Embryonic facial prominence (tissue), 1 donor: Measurements from ENCODE around the gene RTL1.

Experiments used
- DNase-seq: peaks from one replicate; pipeline ENCODE4 v3.0.0-alpha.2; 2016; ENCODE audit errors: extremely low spot score

RTL1 gene

DNA sequence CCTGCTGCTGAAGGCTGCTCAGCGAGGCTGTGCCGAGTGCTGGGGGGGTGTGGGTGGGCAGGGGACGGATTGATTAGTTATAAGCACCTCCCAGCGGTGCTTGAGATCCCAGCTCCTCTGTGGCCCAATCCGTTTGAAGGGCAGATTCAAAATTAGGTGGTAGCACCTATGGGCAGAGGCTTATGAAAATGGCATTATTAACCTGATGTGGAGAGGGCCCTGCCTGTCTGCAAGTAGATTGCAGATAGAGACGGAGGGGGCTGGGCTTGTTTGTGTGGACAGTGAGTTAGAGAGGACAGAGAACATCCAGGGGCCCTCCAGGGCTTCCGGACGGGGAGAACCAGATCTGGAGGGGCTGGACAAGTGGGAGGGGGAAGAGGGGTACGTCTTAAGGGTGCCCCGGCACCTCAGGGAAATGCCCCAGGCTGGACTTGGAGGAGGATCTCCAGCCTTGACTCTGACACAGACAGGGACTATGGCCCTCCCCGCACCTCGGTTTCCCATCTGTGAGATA is at the start of gene RTL1:
TSS of gene RTL1 (minus strand) at position 51 of the 514 bp plus-strand sequence. CDS start 18,934 bp downstream, outside the sequence.
- DNase-seq: no peak

DNA sequence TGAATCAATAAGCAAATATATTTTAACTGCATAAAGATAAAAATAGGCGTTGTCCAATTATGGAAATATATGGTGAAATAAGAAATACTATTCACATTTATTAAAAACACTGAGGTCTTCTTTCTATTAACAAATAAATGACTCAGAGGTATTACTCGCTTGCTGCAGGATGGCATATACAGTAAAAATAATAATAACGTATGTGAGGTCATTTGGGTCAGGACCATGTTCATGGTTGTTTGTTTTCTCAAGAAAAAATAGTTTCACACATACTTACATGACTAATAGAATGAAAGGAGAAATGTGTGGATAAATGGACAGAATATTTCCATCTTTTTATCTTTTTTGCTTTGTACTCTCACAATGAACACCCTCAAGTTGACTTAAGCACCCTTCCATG is 46.5 kb upstream of the RTL1 start:
- DNase-seq: no peak

DNA sequence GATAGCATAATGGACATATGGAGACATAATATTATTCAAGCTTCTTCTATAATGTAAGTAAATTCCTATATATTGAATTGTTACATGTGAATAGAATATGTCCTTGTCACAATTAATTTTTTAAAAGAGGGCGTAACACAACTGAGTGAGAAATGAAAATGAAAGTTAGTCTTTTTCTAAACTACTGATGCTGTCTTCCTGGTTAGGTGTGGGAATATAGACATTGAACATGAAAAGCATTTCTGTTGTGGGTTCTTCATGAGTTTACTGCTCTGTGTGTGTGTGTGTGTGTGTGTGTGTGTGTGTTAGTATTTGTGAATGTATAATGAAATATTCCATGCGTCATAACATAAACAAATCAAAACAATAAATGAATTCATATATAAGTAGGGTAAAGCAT is 40.5 kb upstream of the RTL1 start:
- DNase-seq: no peak

DNA sequence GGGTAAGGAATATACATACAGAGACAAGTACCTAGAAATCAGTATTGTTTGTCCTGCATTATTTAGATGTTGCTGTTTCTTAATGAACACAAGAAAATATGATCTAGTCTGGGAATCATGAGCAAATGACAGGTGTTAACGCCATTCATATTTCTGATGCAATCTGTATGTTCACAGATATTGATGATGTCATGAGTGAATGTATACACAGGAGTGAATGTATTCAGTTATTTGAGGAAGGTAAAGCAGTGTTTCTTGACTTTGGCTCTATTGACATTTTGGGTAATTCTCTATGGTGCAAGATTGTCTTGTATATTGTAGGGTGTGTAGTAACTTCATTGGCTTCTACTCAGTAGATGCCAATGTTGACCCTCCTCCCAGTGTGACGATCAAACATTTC is 26.7 kb upstream of the RTL1 start:
- no peak for DNase-seq

DNA sequence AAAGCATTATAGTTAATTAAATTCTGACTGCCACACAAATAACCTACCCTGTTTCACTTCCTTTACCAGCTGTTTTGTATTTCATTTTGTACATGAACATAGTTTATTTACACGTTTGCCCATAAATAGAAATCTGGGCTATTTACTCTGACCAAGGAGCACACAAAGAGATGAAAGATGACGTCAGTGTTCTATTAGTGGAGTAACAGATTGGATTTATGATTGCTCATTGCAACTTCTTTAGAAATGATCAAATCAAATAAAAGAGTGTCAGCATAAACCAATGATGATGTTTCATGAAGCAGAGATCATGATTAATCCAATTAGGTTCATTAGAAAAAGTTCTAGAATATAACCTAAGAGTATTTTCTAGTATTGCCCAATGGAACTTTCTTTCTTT is 12.0 kb upstream of the RTL1 start:
- DNase-seq: no peak

GRCh38 chr14:100914597-100915021 is 11.1 kb upstream of the RTL1 start:
- DNase-seq: no peak

GRCh38 chr14:100911665-100912316 is 8.3 kb upstream of the RTL1 start:
- DNase-seq: no peak

DNA sequence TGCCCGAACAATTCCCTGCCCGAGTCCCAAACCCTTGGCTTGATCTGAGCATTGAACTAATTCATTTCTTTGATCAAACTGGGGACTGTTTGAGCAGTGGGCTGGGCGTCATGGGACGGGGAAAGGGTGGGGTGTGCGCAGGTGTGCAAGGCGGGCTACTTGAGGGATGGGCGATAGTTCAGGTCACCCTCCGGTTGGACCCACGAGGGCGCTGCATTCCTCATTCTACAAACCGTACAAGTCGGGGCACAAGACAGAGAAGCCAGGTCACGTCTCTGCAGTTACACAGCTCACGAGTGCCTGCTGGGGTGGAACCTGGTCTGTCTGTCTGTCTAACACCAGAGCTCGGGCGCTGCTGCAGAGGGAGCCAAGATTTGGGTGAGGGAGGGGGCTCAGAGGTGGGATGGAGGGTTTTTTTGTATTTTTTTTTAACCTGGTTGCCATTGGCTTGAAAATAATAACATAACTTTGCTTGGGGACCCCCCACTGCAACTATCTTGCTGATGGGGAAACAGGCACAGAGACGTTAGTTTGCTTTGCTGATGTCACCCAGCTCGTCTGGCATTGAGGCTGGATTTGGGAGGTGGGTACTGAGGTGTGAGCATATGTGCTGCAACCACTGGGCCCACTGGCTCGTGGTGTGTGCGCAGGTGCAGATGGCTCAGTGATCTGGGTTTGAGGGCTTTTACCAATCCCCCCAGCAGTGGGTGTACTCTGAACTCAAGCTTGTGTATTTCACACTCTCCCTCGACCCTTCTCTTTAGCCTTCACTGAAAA is 7.6 kb upstream of the RTL1 start:
- DNase-seq: no peak

- DNase-seq: no peak
Measured at GRCh38 chr14:100909439-100909838, 5.9 kb upstream of the RTL1 start.

GRCh38 chr14:100907240-100907639 is 3.7 kb upstream of the RTL1 start:
- no peak for DNase-seq

DNA sequence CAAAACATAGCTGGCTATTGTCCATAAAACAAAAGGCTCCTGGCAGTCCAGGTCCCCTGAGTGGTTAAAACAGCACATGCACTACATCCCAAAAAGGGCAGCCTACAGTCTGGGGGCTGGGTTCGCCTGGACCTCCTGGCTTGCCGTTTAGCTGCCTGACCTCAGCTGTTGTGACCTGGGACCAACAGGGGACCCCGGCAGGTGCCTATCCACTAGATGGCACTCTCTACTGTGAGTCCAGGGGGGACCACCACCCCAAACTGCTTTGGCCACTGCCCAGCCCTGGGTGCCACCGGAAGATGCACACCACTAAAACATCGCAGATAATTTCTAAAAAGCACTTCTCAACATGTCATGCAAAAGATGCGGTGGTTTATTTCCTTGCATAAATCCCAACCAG is 2.9 kb upstream of the RTL1 start:
- DNase-seq: no peak

- DNase-seq: no peak
Measured at GRCh38 chr14:100905166-100905565, 1.6 kb upstream of the RTL1 start.

DNA sequence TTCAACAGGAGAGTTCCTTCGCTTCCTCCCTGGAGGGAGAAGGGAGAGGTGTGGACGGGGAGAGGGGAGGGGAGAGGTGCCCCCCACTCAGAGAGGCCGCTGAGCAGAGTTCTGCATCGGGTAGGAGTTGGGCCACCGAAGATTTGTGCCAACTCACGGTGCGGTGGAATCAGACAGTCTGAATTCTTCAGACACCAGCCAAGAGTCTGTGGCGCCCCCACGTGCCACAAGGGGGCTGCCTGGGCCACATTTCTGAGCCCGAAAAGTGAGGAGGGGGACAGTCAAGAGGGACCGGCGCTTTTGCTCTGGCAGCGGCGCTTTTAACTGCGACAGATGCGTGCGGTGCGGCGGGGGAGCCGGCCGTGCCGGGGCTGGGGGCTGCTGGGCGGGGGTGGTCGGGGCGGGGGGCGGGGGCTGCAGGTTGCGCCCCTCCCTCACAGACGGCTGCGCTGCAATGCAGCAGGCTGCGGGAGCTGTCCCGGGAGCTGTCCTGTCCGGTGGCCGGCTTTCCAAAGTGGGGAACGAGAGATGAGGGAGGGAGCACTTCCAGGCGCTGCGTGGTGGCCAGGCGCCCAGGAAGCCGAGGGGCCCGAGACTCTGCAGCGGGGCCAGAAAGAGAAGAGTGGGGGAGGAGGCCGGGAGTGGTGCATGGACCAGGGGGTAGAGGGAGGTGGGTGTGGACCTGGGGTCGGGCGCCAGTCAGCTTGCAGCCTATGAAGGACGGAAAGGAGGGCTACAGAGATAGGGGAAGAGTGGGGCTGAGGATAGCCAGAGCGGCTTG is 975 bp upstream of the RTL1 start:
- DNase-seq: peak; percentile 41

DNA sequence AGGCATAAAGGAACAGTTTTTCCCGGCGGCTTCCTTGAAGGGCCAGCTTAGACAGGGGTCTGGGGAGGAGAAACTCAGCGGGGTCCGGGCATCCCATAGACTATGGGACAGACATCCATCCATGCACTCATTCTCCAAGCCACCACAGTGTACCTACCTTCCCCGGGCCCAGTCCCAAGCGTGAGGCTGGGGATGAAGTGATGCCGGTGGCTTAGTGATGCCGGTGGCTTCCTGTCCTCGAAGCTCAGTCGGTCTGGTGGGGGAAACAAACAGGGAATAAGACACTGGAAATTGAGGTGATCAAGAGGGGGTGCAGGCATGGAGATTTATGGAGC is 421 bp downstream of the RTL1 start:
- DNase-seq: no peak

DNA sequence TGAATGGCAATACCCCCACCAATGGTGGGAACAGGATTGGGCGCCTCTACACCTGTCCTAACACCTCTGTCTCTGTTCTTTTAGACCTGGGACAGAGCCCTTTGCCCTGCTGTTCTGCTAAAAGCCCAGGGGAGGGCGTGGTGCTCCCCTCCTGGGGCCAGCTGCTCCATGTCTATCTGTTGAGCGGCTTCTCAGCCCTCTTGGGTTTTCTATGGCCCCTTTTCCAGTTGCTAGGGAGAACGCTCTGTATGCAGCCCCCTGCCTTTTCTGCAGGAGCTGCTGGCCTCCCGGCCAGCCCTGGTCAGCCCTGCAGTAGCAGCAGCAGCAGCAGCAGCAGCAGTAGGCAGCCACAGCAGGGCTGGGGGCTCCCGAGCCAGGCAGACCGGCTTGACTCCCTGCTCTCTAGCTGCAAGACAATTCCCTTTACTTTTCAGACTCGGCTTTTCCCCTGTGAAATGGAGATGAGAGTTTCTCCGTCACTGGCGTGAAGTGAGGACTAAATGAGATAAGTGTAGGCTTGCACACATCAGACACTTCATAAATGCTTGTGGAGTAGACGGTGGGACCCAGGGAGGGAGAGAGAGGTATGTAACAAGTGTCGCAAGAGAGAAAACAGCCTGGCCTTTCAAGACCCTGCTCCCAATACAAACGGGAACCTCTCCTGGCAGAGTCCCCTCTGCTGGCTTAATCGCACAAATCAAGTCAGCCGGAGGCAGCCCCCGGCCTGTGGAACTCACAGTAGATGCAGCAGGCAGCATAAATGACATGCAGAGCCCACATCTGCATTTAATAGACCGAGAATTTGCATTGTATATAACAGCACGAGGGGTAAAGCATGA is 1.0 kb downstream of the RTL1 start:
- DNase-seq: peak; percentile 37

DNA sequence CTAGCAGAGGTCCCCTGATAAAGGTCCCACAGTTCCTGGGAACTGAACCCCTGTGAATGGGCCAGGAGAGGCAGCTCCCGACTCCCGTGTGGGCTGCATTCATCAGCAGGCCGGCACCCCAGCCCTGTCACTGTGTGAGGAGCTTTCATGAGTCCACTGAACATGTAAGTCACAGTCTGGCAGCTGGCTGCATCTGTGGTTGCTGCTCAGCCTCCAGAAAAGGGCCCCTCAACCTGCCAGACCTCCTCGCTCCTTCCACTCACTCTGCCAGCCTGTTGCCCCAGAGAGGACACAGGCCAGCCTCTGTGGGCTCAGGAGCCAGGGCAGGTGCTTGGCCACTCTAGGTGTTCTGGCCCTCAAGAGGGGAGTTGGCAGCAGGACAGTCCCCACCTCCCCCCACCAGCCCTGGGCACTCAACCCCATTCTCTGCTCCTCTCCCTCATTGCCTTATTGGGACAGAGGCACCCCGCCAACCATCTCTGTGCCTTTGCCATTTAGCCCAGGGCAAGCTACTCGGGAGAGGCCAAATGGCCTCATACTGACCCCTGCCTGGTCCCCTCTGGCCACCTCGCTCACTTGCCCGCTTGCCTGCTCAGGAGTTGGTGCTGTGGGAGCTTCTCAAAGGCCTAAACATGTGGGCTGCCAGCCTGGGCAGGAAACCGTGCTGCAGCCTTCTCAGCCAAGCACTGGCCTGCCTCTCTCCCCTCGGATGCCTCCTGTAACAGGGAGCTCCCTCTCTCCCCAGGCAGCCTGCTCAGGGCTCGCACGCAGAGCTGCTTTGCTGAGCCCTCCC is 1.9 kb downstream of the RTL1 start:
- no peak for DNase-seq

DNA sequence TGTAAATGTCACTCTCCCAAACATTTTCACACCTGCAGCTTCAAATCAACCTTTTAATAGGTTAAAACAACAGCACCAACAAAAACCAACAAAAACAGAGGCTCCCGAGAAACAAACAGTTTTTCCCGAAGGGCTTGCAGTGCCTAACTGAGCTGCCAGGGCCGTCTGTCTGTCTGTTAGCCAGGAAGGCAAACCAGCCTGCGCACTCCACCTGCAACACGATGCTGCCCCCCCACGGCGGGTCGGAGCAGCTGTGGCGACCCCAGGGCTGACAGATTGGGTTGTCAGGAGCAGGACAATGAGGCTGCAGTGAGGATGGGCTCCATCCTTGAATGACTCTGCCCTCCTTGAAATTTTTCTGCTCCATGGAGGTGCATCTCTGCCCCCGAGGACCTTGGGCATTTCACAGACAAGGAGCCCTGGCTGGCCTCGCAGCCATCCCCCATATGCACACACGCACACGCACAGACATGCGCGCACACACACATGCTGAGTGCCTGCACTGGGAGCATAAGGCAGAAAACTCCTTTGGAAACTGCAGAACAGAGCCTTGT is 2.6 kb downstream of the RTL1 start:
- no peak for DNase-seq

DNA sequence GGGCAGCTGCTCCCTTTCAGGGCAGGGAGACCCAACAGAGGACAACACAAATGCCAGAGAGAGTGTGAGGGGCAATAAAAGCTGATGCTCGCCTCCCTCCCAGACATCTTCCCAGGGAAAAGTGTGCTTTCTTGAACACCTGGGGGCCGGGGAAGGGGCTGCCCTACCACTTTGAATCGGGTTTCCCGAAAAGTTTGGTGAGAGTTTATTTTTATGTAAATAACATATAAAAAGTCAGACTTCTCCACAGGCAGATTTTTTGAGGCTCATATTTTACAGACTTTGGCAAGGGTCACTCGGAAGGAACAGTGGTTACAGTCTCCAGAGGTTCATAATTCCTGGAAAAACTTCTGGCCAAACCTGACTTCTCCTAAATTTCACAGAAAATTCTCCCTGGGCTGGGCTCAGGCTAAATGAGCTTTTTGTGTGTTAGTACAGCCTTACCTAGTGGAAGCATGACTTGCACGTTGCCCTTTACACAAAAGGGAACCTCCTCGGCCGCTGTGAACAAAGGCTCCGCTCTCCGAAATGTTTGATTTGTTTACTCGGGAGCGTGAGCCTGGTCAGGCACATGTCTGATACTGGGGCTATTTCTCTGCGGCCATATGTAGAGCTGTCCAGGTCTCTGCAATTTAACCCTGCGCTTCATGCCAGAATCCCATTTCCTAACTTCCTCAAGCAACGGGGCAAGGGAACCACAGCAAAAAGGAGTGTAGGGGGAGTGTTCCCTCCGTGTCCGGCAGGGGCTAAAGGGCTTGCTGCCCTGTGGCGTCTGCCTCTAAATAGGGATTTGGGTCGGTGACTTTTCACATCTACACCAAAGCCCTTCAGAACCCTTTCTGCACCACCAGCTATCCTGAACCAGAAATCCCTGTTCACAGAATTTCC is 3.4 kb downstream of the RTL1 start:
- DNase-seq: no peak
